ENCODE measurements around the gene SHKBP1.

GRCh38 chr19:40621283-40621682, 44.6 kb downstream of the SHKBP1 start:
- no peak for TF ChIP-seq CTCF (IDR thresholded peaks at IDR 0.05; ENCODE audit: borderline replicate concordance, extremely low read depth, low read length, poor library complexity, severe bottlenecking)
- no peak for TF ChIP-seq EZH2 (IDR thresholded peaks at IDR 0.05; ENCODE audit: borderline replicate concordance, low read depth, low read length, severe bottlenecking)

Data from DND-41 (cell line).